Suprapubic skin (tissue), 4 donors: ENCODE results near the gene ABCD2. TPM values are rescaled to one million over a fixed set of nuclear protein-coding genes. Genes with fewer than 3 reads are reported as not detected.
"Not testable (repeated sequence)": the region's sequence is repeated elsewhere in the genome, so short reads cannot be mapped to it uniquely, and the experiment has no call there.

Experiments used
- DNase-seq, 2 donors: peaks; one replicate each; pipeline ENCODE4 v3.0.0-alpha.2; 2019; ENCODE audit warnings: low spot score in 2 of 2
- H3K27ac ChIP-seq: fragments of 200-600 bp; sonication (generic); one replicate; pipeline ENCODE4 v1.5.1; 2019
- H3K27me3 ChIP-seq: fragments of 200-600 bp; sonication (generic); one replicate; pipeline ENCODE4 v1.5.1; 2019
- H3K36me3 ChIP-seq: fragments of 200-600 bp; sonication (generic); one replicate; pipeline ENCODE4 v1.5.1; 2019
- H3K4me1 ChIP-seq: fragments of 200-600 bp; sonication (generic); one replicate; pipeline ENCODE4 v1.5.1; 2019
- H3K4me3 ChIP-seq: fragments of 200-600 bp; sonication (generic); one replicate; pipeline ENCODE4 v1.5.1; 2019; ENCODE audit warnings: mild to moderate bottlenecking
- H3K9me3 ChIP-seq: fragments of 200-600 bp; sonication (generic); one replicate; pipeline ENCODE4 v1.5.1; 2019
- EP300 ChIP-seq: sonication (generic); formaldehyde crosslinking; IDR thresholded peaks from one replicate; pipeline ENCODE4 v1.6.1; 2017; ENCODE audit warnings: antibody characterized with exemption
- POLR2A ChIP-seq, 2 donors: fragments of 450-650 bp; IDR thresholded peaks; one replicate each; pipeline ENCODE4 v1.6.1; 2017; ENCODE audit warnings: antibody characterized with exemption in 2 of 2, mild to moderate bottlenecking in 2 of 2, moderate library complexity in 2 of 2
- POLR2AphosphoS5 ChIP-seq, 3 donors: sonication (generic); formaldehyde crosslinking; IDR thresholded peaks; one replicate each; pipeline ENCODE4 v1.6.1; 2017; ENCODE audit warnings: antibody characterized with exemption in 3 of 3
- WGBS: methylation state at CpG from one replicate; pipeline ENCODE4 v1.1.5; 2018; 5-methylcytosine and 5-hydroxymethylcytosine counted together
- total RNA-seq, 4 donors: library from RNA; depleted of rRNA; stranded (reverse); fragments of >200 nt; gene quantifications; one replicate each; pipeline ENCODE4 v1.1.0, GENCODE V29; 2016
- TF ChIP-seq, protein P1 (sequence below), 2 donors: fragments of 200-600 bp in 1 of 2; fragments of 450-650 bp in 1 of 2; sonication (generic) in 1 of 2; IDR thresholded peaks; one replicate each; pipeline ENCODE4 v1.5.1; 2016 to 2019; ENCODE audit warnings: antibody characterized with exemption in 2 of 2, mild to moderate bottlenecking in 1 of 2, moderate library complexity in 1 of 2

The ABCD2 gene
- total RNA-seq, 4 donors from 2014 or later = 0.08 to 0.72 (median 0.22) TPM

DNA sequence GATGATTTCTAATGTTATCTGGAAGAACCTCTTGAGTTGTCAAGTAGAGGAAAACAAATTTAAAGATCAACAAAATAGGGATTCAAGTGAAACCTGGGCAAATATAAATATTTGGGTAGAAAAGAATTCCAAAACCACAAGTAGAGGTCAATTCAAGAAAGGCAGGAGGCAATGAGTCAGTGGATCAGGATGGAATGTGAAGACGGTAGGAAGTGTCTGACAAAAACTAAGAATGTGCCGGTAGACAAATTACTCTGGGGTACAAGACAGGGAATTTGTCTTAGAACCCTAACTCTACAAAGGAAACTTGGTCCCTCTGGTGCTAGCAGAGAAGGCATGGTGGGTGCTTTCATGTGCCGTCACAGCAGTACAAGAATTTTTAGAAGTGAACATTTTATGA is 13.6 kb downstream of the ABCD2 start:
- Histone ChIP-seq H3K27ac (no peak overlapping the region), H3K4me1 (no peaks in the 10 kb centered on the region), H3K36me3 (no peaks in the 10 kb centered on the region), H3K9me3 (no peaks in the 10 kb centered on the region), H3K4me3 (no peak overlapping the region), H3K27me3 (no peaks in the 10 kb centered on the region)
- WGBS = 71% methylated on average over 3 of the region's 3 CpGs
- no peak for DNase-seq
- TF ChIP-seq, protein P1, sequence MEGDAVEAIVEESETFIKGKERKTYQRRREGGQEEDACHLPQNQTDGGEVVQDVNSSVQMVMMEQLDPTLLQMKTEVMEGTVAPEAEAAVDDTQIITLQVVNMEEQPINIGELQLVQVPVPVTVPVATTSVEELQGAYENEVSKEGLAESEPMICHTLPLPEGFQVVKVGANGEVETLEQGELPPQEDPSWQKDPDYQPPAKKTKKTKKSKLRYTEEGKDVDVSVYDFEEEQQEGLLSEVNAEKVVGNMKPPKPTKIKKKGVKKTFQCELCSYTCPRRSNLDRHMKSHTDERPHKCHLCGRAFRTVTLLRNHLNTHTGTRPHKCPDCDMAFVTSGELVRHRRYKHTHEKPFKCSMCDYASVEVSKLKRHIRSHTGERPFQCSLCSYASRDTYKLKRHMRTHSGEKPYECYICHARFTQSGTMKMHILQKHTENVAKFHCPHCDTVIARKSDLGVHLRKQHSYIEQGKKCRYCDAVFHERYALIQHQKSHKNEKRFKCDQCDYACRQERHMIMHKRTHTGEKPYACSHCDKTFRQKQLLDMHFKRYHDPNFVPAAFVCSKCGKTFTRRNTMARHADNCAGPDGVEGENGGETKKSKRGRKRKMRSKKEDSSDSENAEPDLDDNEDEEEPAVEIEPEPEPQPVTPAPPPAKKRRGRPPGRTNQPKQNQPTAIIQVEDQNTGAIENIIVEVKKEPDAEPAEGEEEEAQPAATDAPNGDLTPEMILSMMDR (IDR thresholded peaks at IDR 0.05) = no peak
- TF ChIP-seq EP300 = no peak
- no peak for TF ChIP-seq POLR2AphosphoS5 (IDR thresholded peaks at IDR 0.05)
- TF ChIP-seq POLR2A (IDR thresholded peaks at IDR 0.05) = no peak

- WGBS = 94% methylated on average over 1 of the region's 1 CpG
- Histone ChIP-seq H3K36me3 (no peaks in the 10 kb centered on the region), H3K27ac (no peak overlapping the region), H3K9me3 (no peaks in the 10 kb centered on the region), H3K4me1 (no peaks in the 10 kb centered on the region), H3K27me3 (no peaks in the 10 kb centered on the region), H3K4me3 (no peak overlapping the region)
- TF ChIP-seq, protein P1 (IDR thresholded peaks at IDR 0.05) = no peak
- TF ChIP-seq POLR2A (IDR thresholded peaks at IDR 0.05) (no peak), EP300 (no peak), POLR2AphosphoS5 (IDR thresholded peaks at IDR 0.05) (no peak)
- DNase-seq = no peak
These were observed 14.1 kb downstream of the ABCD2 start for GRCh38 chr12:39605501-39605900.

DNA sequence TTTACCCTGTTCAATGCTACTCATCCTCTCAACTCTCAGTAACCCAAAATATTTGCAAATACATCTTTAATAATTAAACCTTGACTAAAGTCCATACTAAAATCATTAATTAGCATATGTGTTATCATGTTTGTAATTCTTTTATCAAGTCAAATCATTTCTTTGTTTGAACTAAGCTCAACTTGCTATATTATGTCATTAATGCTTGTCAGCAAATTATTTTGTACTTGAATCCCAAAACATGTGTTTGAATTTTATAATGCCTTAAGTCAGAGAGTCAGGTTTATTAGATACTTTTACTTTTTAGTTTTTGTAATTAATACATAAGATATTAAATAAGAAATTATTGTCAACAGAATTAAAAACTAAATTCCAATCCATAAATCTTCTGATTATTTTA is 16.5 kb downstream of the ABCD2 start:
- Histone ChIP-seq H3K36me3 (no peaks in the 10 kb centered on the region), H3K4me3 (no peak overlapping the region), H3K4me1 (no peaks in the 10 kb centered on the region), H3K9me3 (no peaks in the 10 kb centered on the region), H3K27ac (no peak overlapping the region), H3K27me3 (no peaks in the 10 kb centered on the region)
- TF ChIP-seq POLR2A (IDR thresholded peaks at IDR 0.05) (no peak), EP300 (no peak), POLR2AphosphoS5 (IDR thresholded peaks at IDR 0.05) (no peak)
- TF ChIP-seq, protein P1 (IDR thresholded peaks at IDR 0.05) = no peak
- DNase-seq = no peak

DNA sequence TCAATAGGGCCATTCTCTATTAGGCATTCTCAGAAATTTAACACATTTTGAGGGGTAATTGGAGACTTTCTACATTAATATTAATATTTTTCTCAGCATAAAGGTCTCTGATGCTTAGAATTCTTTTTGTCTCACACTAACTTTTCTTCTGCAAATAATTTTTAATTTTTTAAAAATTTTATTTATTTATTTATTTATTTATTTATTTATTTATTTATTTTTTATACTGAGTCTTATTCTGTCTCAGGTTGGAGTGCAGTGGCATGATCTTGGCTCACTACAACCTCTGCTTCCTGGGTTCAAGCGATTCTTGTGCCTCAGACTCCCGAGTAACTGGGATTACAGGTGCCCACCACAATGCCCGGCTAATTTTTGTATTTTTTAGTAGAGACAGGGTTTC is 17.7 kb downstream of the ABCD2 start:
- not testable (repeated sequence) for H3K4me1 ChIP-seq, DNase-seq, H3K4me3 ChIP-seq, H3K36me3 ChIP-seq, H3K27me3 ChIP-seq, H3K27ac ChIP-seq, H3K9me3 ChIP-seq
- 88% methylated on average over 3 of the region's 3 CpGs for WGBS

GRCh38 chr12:39595928-39596327 is 23.7 kb downstream of the ABCD2 start:
- no peaks in the 10 kb centered on the region for H3K4me1 ChIP-seq
- H3K27me3 ChIP-seq = no peaks in the 10 kb centered on the region
- DNase-seq = no peak
- no peak overlapping the region for H3K4me3 ChIP-seq
- H3K9me3 ChIP-seq = no peaks in the 10 kb centered on the region
- 53% methylated on average over 2 of the region's 2 CpGs for WGBS
- H3K36me3 ChIP-seq = no peaks in the 10 kb centered on the region
- TF ChIP-seq POLR2AphosphoS5 (IDR thresholded peaks at IDR 0.05) (no peak), EP300 (no peak), POLR2A (IDR thresholded peaks at IDR 0.05) (no peak)
- TF ChIP-seq, protein P1 (IDR thresholded peaks at IDR 0.05) = no peak
- no peak overlapping the region for H3K27ac ChIP-seq

GRCh38 chr12:39592295-39592694 is 27.3 kb downstream of the ABCD2 start:
- Histone ChIP-seq H3K27me3 (no peaks in the 10 kb centered on the region), H3K36me3 (no peaks in the 10 kb centered on the region), H3K9me3 (no peaks in the 10 kb centered on the region), H3K4me1 (no peaks in the 10 kb centered on the region), H3K27ac (no peak overlapping the region), H3K4me3 (no peak overlapping the region)
- TF ChIP-seq EP300 (no peak), POLR2A (IDR thresholded peaks at IDR 0.05) (no peak), POLR2AphosphoS5 (IDR thresholded peaks at IDR 0.05) (no peak)
- TF ChIP-seq, protein P1 (IDR thresholded peaks at IDR 0.05) = no peak
- DNase-seq = no peak
